HG02885 (cell line): ENCODE data around the gene HCFC1.
A peak's percentile ranks its signal among the peaks of the same experiment; 100 is the strongest.

Experiments used
- ATAC-seq: cut with Tn5 transposase; IDR thresholded peaks from one replicate; pipeline ENCODE4 v1.9.1; 2021; ENCODE audit warnings: mild to moderate bottlenecking; ENCODE audit not compliant: unreplicated experiment, poor library complexity

HCFC1 gene

GRCh38 chrX:153944800-153945150, 26.8 kb downstream of the HCFC1 start:
- ATAC-seq = no peak

- ATAC-seq = no peak
These were observed 27.3 kb downstream of the HCFC1 start, which contains the start of gene RENBP for GRCh38 chrX:153944140-153944799. Gene RENBP (minus strand): TSS chrX:153944643. CDS start chrX:153944610, 33 bp downstream.

- no peak for ATAC-seq
These were observed 30.0 kb downstream of the HCFC1 start for GRCh38 chrX:153941336-153942252.

GRCh38 chrX:153939573-153939972, 32.0 kb downstream of the HCFC1 start:
- ATAC-seq = no peak

- ATAC-seq = no peak
These were observed 33.3 kb downstream of the HCFC1 start for GRCh38 chrX:153938226-153938786.

GRCh38 chrX:153937056-153937455, 34.6 kb downstream of the HCFC1 start:
- ATAC-seq = no peak

GRCh38 chrX:153935326-153935851, 36.2 kb downstream of the HCFC1 start:
- no peak for ATAC-seq

GRCh38 chrX:153934762-153935325, 36.8 kb downstream of the HCFC1 start, which contains the start of gene NAA10:
Gene NAA10 (minus strand): TSS chrX:153935037. CDS start chrX:153934904, 133 bp downstream.
- peak; percentile 92 for ATAC-seq

GRCh38 chrX:153934148-153934761, 37.4 kb downstream of the HCFC1 start:
- ATAC-seq = peak; percentile 8

- no peak for ATAC-seq
These were observed 37.9 kb downstream of the HCFC1 start for GRCh38 chrX:153933748-153934147.

- ATAC-seq = no peak
These were observed 39.2 kb downstream of the HCFC1 start for GRCh38 chrX:153932220-153932915.

GRCh38 chrX:153931748-153932147, 39.9 kb downstream of the HCFC1 start:
- no peak for ATAC-seq

GRCh38 chrX:153931151-153931550, 40.5 kb downstream of the HCFC1 start:
- ATAC-seq = no peak

GRCh38 chrX:153930011-153930910, 41.4 kb downstream of the HCFC1 start:
- ATAC-seq = no peak

- ATAC-seq = no peak
These were observed 42.0 kb downstream of the HCFC1 start for GRCh38 chrX:153929576-153929975.

GRCh38 chrX:153928846-153929245, 42.8 kb downstream of the HCFC1 start:
- ATAC-seq = no peak

GRCh38 chrX:153927922-153928760, 43.5 kb downstream of the HCFC1 start:
- ATAC-seq = peak; percentile 81

GRCh38 chrX:153927672-153927921, 44.0 kb downstream of the HCFC1 start:
- no peak for ATAC-seq
